ENCODE results near the gene HS6ST3.

HS6ST3 gene

DNA sequence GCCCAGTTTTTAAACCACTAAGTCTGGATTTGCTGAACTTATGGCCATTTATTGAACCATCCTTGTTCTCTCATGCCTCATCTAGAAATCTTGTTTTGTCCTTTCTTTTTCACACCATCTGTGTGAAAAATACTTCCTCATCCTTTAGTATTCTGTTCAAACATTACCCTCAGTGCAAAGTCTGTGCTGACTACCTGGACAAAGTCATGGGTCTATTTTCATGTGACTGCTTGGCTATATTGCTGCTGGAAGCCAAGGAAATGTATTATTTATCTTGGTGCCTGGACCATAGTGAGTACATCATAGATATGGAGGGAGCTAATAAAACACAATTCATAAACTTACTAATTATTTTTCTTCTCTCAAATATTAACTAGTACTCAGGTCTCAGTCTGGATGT lies 591.9 kb downstream of the HS6ST3 start:
- Histone ChIP-seq H3K27ac (ENCODE audit: insufficient read depth, low read depth, low read length, poor library complexity, severe bottlenecking) (no peak overlapping the region), H3K9me3 (ENCODE audit: control insufficient read depth, low read length) (no peaks in the 10 kb centered on the region), H3K4me1 (ENCODE audit: control insufficient read depth, insufficient read depth, low read length) (no peaks in the 10 kb centered on the region), H3K27me3 (ENCODE audit: control insufficient read depth, insufficient read depth, low read length, poor library complexity, severe bottlenecking) (no peaks in the 10 kb centered on the region), H3K4me3 (ENCODE audit: insufficient read depth, low read depth, low read length) (no peak overlapping the region), H3K36me3 (ENCODE audit: control insufficient read depth, insufficient read depth, low read length) (no peaks in the 10 kb centered on the region)

DNA sequence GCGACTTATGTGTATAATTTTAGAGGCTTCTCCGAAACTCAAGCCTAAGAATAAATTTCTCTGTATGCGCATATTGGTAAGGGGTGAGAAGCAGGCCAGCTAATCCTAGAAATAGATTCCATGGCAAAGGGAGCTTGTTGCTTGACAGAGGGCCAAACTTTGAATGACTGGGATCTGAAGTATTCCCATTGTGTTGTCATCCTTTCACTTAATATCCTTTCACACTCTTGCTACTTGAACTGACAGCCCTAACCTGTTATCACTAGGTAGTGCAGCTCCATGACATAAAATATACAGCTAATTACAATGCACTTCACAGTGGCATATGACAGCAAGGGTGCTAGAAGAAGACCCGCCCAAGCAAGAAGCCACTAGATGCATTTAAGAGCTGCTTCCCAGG lies 594.6 kb downstream of the HS6ST3 start:
- no peaks in the 10 kb centered on the region for H3K36me3 ChIP-seq (ENCODE audit: control insufficient read depth, insufficient read depth, low read length)
- 94 to 96% methylated on average over 4 of the region's 4 CpGs for WGBS, 2 experiments
- H3K9me3 ChIP-seq (ENCODE audit: control insufficient read depth, low read length), result no peaks in the 10 kb centered on the region
- no peaks in the 10 kb centered on the region for H3K27me3 ChIP-seq (ENCODE audit: control insufficient read depth, insufficient read depth, low read length, poor library complexity, severe bottlenecking)
- no peak overlapping the region for H3K27ac ChIP-seq (ENCODE audit: insufficient read depth, low read depth, low read length, poor library complexity, severe bottlenecking)
- no peak overlapping the region for H3K4me3 ChIP-seq (ENCODE audit: insufficient read depth, low read depth, low read length)
- H3K4me1 ChIP-seq (ENCODE audit: control insufficient read depth, insufficient read depth, low read length), result no peaks in the 10 kb centered on the region

DNA sequence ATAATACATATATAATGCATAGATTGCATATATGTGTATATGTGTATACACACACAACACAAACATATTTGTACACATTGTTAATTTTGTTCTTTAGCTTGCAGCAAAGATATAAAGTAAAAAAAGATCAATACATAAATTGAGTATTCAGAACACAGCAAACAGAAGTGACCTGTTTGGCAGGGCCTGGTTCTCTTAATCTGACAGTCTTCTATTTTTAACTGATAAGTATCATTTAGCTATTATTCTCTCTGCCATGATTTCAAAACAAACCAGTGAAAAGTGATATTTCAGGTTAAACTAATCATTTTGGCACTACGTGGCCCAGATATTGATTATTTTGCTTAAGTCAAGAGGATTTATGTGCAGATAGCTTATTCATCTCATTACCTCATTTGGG lies 595.0 kb downstream of the HS6ST3 start:
- WGBS, 2 experiments, result 100% methylated on average over 1 of the region's 1 CpG; no CpG with 5 or more reads in 1 of the 2 experiments

GRCh38 chr13:96686286-96686685 lies 596.4 kb downstream of the HS6ST3 start:
- Histone ChIP-seq H3K27me3 (ENCODE audit: control insufficient read depth, insufficient read depth, low read length, poor library complexity, severe bottlenecking) (no peaks in the 10 kb centered on the region), H3K36me3 (ENCODE audit: control insufficient read depth, insufficient read depth, low read length) (no peaks in the 10 kb centered on the region), H3K9me3 (ENCODE audit: control insufficient read depth, low read length) (no peaks in the 10 kb centered on the region), H3K4me1 (ENCODE audit: control insufficient read depth, insufficient read depth, low read length) (no peaks in the 10 kb centered on the region), H3K27ac (ENCODE audit: insufficient read depth, low read depth, low read length, poor library complexity, severe bottlenecking) (no peak overlapping the region), H3K4me3 (ENCODE audit: insufficient read depth, low read depth, low read length) (no peak overlapping the region)
- 0 to 42% methylated on average over 1 to 2 of the region's 2 CpGs for WGBS, 2 experiments

More for the DNA sequence above, 595.0 kb downstream of the HS6ST3 start:
- Histone ChIP-seq H3K9me3 (ENCODE audit: control insufficient read depth, low read length) (no peaks in the 10 kb centered on the region), H3K36me3 (ENCODE audit: control insufficient read depth, insufficient read depth, low read length) (no peaks in the 10 kb centered on the region), H3K27me3 (ENCODE audit: control insufficient read depth, insufficient read depth, low read length, poor library complexity, severe bottlenecking) (no peaks in the 10 kb centered on the region), H3K27ac (ENCODE audit: insufficient read depth, low read depth, low read length, poor library complexity, severe bottlenecking) (no peak overlapping the region), H3K4me1 (ENCODE audit: control insufficient read depth, insufficient read depth, low read length) (no peaks in the 10 kb centered on the region), H3K4me3 (ENCODE audit: insufficient read depth, low read depth, low read length) (no peak overlapping the region)

DNA sequence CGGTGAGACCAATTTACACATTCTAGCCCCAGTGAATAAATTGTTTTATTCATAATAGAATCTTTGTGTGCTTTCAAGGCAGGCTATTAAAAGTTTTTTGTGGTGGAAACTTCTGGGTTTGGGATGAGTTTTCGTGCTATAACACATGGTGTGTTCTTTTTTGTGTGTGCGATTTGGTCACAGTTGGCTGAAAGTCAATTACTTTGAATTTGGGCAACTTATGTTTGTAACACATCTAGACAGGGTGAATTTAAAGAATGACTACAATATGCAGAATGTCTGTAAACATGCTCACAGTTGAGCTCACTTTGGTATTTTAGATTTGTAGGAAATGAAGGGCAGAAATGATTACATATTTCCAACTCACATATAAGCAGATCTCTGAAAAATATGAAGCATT lies 597.3 kb downstream of the HS6ST3 start:
- no peak overlapping the region for H3K27ac ChIP-seq (ENCODE audit: insufficient read depth, low read depth, low read length, poor library complexity, severe bottlenecking)
- no peaks in the 10 kb centered on the region for H3K27me3 ChIP-seq (ENCODE audit: control insufficient read depth, insufficient read depth, low read length, poor library complexity, severe bottlenecking)
- H3K9me3 ChIP-seq (ENCODE audit: control insufficient read depth, low read length), result no peaks in the 10 kb centered on the region
- H3K4me3 ChIP-seq (ENCODE audit: insufficient read depth, low read depth, low read length), result no peak overlapping the region
- no peaks in the 10 kb centered on the region for H3K36me3 ChIP-seq (ENCODE audit: control insufficient read depth, insufficient read depth, low read length)
- no peaks in the 10 kb centered on the region for H3K4me1 ChIP-seq (ENCODE audit: control insufficient read depth, insufficient read depth, low read length)
- WGBS, 2 experiments, result 98 to 100% methylated on average over 2 of the region's 3 CpGs

- H3K36me3 ChIP-seq (ENCODE audit: control insufficient read depth, insufficient read depth, low read length), result no peaks in the 10 kb centered on the region
- H3K27ac ChIP-seq (ENCODE audit: insufficient read depth, low read depth, low read length, poor library complexity, severe bottlenecking), result no peak overlapping the region
- no peaks in the 10 kb centered on the region for H3K9me3 ChIP-seq (ENCODE audit: control insufficient read depth, low read length)
- no peaks in the 10 kb centered on the region for H3K27me3 ChIP-seq (ENCODE audit: control insufficient read depth, insufficient read depth, low read length, poor library complexity, severe bottlenecking)
- no peak overlapping the region for H3K4me3 ChIP-seq (ENCODE audit: insufficient read depth, low read depth, low read length)
- H3K4me1 ChIP-seq (ENCODE audit: control insufficient read depth, insufficient read depth, low read length), result no peaks in the 10 kb centered on the region
These were observed 601.1 kb downstream of the HS6ST3 start for GRCh38 chr13:96690998-96691397.

GRCh38 chr13:96696389-96696900 lies 606.5 kb downstream of the HS6ST3 start:
- H3K27ac ChIP-seq (ENCODE audit: insufficient read depth, low read depth, low read length, poor library complexity, severe bottlenecking), result no peak overlapping the region

DNA sequence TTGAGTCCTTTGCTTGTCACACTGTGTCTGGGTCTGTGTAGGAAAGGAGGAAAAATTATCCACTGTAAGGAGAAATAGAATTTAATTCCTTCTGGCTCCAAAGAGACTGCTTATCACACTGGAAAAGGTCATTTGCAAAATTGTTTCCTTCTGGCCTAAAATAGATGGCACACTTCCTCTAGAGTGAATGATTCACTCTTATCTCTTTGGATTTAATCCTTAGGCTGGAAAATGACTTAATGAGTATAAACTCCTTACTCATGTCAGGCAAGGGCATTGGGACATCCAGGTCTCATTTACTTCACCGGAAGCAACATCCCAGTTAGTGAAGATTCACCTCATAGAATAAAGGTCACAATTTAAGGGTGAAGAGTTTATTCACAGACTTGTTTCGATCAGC lies 610.8 kb downstream of the HS6ST3 start:
- 94 to 97% methylated on average over 2 of the region's 2 CpGs for WGBS, 2 experiments
- Histone ChIP-seq H3K4me3 (ENCODE audit: insufficient read depth, low read depth, low read length) (no peak overlapping the region), H3K27ac (ENCODE audit: insufficient read depth, low read depth, low read length, poor library complexity, severe bottlenecking) (no peak overlapping the region), H3K27me3 (ENCODE audit: control insufficient read depth, insufficient read depth, low read length, poor library complexity, severe bottlenecking) (no peaks in the 10 kb centered on the region), H3K9me3 (ENCODE audit: control insufficient read depth, low read length) (no peaks in the 10 kb centered on the region), H3K36me3 (ENCODE audit: control insufficient read depth, insufficient read depth, low read length) (no peaks in the 10 kb centered on the region), H3K4me1 (ENCODE audit: control insufficient read depth, insufficient read depth, low read length) (no peaks in the 10 kb centered on the region)

More at GRCh38 chr13:96696389-96696900, 606.5 kb downstream of the HS6ST3 start:
- no peaks in the 10 kb centered on the region for H3K36me3 ChIP-seq (ENCODE audit: control insufficient read depth, insufficient read depth, low read length)
- no peak overlapping the region for H3K4me3 ChIP-seq (ENCODE audit: insufficient read depth, low read depth, low read length)
- no peaks in the 10 kb centered on the region for H3K9me3 ChIP-seq (ENCODE audit: control insufficient read depth, low read length)
- H3K27me3 ChIP-seq (ENCODE audit: control insufficient read depth, insufficient read depth, low read length, poor library complexity, severe bottlenecking), result no peaks in the 10 kb centered on the region
- 91 to 93% methylated on average over 6 of the region's 6 CpGs for WGBS, 2 experiments
- no peaks in the 10 kb centered on the region for H3K4me1 ChIP-seq (ENCODE audit: control insufficient read depth, insufficient read depth, low read length)

DNA sequence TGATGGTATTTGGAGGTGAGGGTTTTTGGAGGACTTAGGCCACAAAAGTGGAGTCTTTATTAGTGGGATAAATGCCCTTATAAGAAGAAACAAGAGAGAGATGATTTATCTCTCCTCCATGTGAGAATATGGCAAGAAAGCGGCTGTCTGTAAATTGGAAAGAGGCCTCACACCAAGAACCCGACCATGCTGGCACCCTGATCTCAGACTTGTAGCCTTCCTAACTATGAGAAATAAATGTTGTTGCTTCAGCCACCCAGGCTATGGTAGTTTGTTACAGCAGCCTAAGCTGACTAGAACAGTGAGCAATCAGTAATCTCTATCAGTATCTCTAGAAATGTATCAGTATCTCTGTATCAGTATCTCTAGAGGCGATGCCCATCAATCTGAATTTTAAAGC lies 617.2 kb downstream of the HS6ST3 start:
- H3K27me3 ChIP-seq (ENCODE audit: control insufficient read depth, insufficient read depth, low read length, poor library complexity, severe bottlenecking), result no peaks in the 10 kb centered on the region
- 92 to 98% methylated on average over 3 of the region's 3 CpGs for WGBS, 2 experiments

GRCh38 chr13:96710166-96710862 lies 620.4 kb downstream of the HS6ST3 start:
- Histone ChIP-seq H3K27me3 (ENCODE audit: control insufficient read depth, insufficient read depth, low read length, poor library complexity, severe bottlenecking) (no peaks in the 10 kb centered on the region), H3K36me3 (ENCODE audit: control insufficient read depth, insufficient read depth, low read length) (no peaks in the 10 kb centered on the region), H3K27ac (ENCODE audit: insufficient read depth, low read depth, low read length, poor library complexity, severe bottlenecking) (no peak overlapping the region), H3K4me1 (ENCODE audit: control insufficient read depth, insufficient read depth, low read length) (no peaks in the 10 kb centered on the region), H3K4me3 (ENCODE audit: insufficient read depth, low read depth, low read length) (no peak overlapping the region), H3K9me3 (ENCODE audit: control insufficient read depth, low read length) (no peaks in the 10 kb centered on the region)
- 94 to 95% methylated on average over 3 of the region's 3 CpGs for WGBS, 2 experiments

More for the DNA sequence above, 617.2 kb downstream of the HS6ST3 start:
- H3K36me3 ChIP-seq (ENCODE audit: control insufficient read depth, insufficient read depth, low read length), result no peaks in the 10 kb centered on the region
- H3K4me1 ChIP-seq (ENCODE audit: control insufficient read depth, insufficient read depth, low read length), result no peaks in the 10 kb centered on the region
- H3K27ac ChIP-seq (ENCODE audit: insufficient read depth, low read depth, low read length, poor library complexity, severe bottlenecking), result no peak overlapping the region
- no peak overlapping the region for H3K4me3 ChIP-seq (ENCODE audit: insufficient read depth, low read depth, low read length)
- H3K9me3 ChIP-seq (ENCODE audit: control insufficient read depth, low read length), result no peaks in the 10 kb centered on the region

Data from ectodermal cell (in vitro differentiated cells).